GM12878 (cell line): Measurements from ENCODE around the gene TMEM163.

Experiments
- CHD2 ChIP-seq: IDR thresholded peaks from 2 replicates; pipeline ENCODE4 v1.6.1; 2011; ENCODE audit warnings: low read depth, low read length, improper control_type of control experiment, borderline replicate concordance
- CREM ChIP-seq: IDR thresholded peaks from 2 replicates; pipeline ENCODE4 v1.6.1; 2014; ENCODE audit warnings: antibody characterized with exemption, low read depth

DNA sequence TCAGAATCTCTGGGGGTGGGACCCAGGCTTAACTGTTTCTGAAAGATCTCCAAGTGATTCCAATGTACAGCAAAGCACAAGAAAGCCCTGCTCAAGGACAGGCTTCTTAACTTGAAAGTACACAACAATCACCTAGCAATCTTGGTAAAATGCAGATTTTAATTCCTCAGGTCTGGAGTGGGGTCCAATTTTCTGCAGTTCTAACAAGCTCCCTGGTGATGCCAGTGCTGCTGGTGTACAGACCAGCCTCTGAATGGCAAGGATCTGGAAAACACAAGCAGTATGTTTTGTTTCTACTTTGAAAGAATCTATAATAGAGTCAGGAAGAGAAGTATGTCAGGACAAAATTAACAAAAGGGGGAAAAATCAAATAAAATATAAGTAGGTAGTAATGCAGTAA lies 7.8 kb upstream of the TMEM163 start:
- no peak for TF ChIP-seq CREM
- TF ChIP-seq CHD2: no peak
